Naive B cell (primary cell): ENCODE measurements around the gene DBN1. TPM values are rescaled to one million over a fixed set of nuclear protein-coding genes. Genes with fewer than 3 reads are reported as not detected.
A peak's percentile ranks its signal among the peaks of the same experiment; 100 is the strongest.
"Not testable (repeated sequence)": the region's sequence is repeated elsewhere in the genome, so short reads cannot be mapped to it uniquely, and the experiment has no call there.

Source experiments
- ATAC-seq, 2 donors: fragments of 150-1000 bp; cut with Tn5 transposase; 2 replicates each; pipeline ENCODE4 v1.10.0; 2021; ENCODE audit warnings: low read depth in 2 of 2, mild to moderate bottlenecking in 2 of 2, moderate library complexity in 2 of 2
- DNase-seq: peaks from one replicate; pipeline ENCODE4 v3.0.0; 2022
- H3K27ac Mint-ChIP-seq, 6 donors: one replicate each; pipeline ENCODE4 v1.8.0; 2020 to 2022; ENCODE audit warnings: mild to moderate bottlenecking in 6 of 6, mixed read lengths in 6 of 6, moderate library complexity in 5 of 6, inconsistent platforms in 2 of 6
- H3K27me3 Mint-ChIP-seq, 3 donors: one replicate each; pipeline ENCODE4 v1.8.0; 2021 to 2022; ENCODE audit warnings: mixed read lengths in 3 of 3, mild to moderate bottlenecking in 1 of 3
- H3K36me3 Mint-ChIP-seq, 2 donors: one replicate each; pipeline ENCODE4 v1.8.0; 2020 to 2022; ENCODE audit warnings: mixed read lengths in 2 of 2, inconsistent platforms in 1 of 2, mild to moderate bottlenecking in 1 of 2
- H3K4me1 Mint-ChIP-seq, 3 donors: one replicate each; pipeline ENCODE4 v1.8.0; 2020 to 2022; ENCODE audit warnings: mixed read lengths in 3 of 3, inconsistent platforms in 1 of 3, mild to moderate bottlenecking in 1 of 3, moderate library complexity in 1 of 3
- H3K4me3 Mint-ChIP-seq, 8 donors: one replicate each; pipeline ENCODE4 v1.8.0; 2020 to 2022; ENCODE audit warnings: mild to moderate bottlenecking in 8 of 8, mixed read lengths in 8 of 8, moderate library complexity in 8 of 8, inconsistent platforms in 2 of 8
- H3K9me3 Mint-ChIP-seq, 7 donors: one replicate each; pipeline ENCODE4 v1.8.0; 2020 to 2022; ENCODE audit warnings: mixed read lengths in 7 of 7, mild to moderate bottlenecking in 5 of 7, inconsistent platforms in 2 of 7, moderate library complexity in 1 of 7
- polyA plus RNA-seq, 6 donors: library from polyadenylated mRNA; unstranded; fragments of 300-500 nt; fragmentation: Illumina TruSeq; gene quantifications; one replicate each; pipeline ENCODE4 v1.2.3, GENCODE V29; 2021; ENCODE audit warnings: low read depth in 6 of 6

Gene DBN1
- polyA plus RNA-seq, 6 donors from 2014 or later, result 0.31 to 1.9 (median 0.65) TPM; not detected in 2

DNA sequence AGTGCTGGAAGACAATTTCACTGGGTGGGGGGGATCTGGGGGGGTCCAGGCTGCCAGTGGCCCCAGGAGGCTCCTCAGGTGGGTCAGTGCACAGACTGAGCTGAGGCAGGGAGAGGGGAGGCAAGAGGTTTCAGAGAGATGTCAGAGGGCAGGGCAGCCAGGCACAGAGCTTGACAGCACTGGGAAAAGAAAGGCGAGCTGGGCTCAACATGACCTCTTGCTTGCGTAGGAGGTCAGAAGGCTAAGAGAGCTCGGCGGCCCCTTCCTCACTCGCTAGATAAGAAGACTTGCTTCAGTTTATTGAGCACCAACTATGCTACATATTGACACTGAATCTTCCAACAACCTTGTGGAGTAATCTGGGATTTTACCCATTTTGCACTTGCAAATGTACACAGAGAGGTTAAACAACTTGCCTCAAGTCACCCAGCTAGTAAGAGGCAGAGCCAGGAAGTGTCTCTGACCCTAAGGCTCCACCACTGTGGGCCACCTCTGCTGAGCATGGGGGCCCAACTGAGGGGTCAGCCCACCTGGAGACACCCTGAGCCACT is 20.4 kb upstream of the DBN1 start:
- Mint-ChIP-seq H3K4me1 (peaks cover 42 to 50% (median 48%) of the 10 kb centered on the region in 3 donors), H3K9me3 (peaks cover 0 to 2% (median 0%) of the 10 kb centered on the region in 7 donors), H3K27ac (peak overlapping the region in 4 of 6 donors; percentile 56 to 81 (median 60)), H3K4me3 (peak overlapping the region in 2 of 8 donors; percentile 48 to 70), H3K27me3 (peaks cover 3 to 7% (median 4%) of the 10 kb centered on the region in 3 donors), H3K36me3 (peaks cover 0 to 7% of the 10 kb centered on the region in 2 donors)
- no peak for ATAC-seq
- no peak for DNase-seq

- peak overlapping the region in 4 of 6 donors; percentile 13 to 58 (median 36) for H3K27ac Mint-ChIP-seq
Measured at GRCh38 chr5:177492841-177493240, 19.4 kb upstream of the DBN1 start.

DNA sequence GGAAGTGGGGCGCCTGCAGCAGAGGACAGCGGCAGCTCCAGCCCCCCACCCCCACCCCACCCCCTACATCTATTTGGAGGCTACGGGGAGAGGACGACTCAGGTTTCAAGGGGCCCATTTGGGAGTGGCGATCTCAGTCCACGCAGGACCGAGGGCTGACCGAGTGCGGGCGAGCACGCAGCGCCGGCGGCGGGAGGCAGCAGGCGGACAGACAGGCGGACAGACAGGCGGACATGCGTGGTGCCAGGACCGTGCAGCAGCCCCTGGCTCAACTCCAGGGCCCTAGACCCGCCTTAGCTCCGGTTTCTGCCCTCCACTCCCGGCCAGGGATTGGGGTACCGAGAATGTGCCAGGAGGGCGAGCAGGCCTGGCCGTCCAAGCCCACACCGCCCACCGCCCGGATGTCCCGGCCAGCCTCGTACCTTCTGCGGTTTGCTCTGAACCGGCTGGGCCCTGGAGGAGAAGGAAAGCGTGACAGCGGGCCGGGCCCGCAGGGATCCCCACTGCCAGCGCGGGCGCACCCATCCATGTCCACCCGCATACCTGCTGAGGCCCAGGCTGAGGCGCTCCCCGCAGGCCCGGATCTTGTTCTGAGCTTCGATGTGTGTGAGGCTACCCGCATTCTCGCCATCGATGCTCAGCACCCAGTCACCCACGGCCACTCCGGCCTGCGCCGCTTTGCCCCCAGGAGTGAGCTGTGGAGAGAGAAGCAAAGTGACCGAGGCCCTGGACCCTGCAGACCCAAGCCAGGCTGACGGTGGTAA is 18.7 kb upstream of the DBN1 start:
- Mint-ChIP-seq H3K4me1 (peaks cover 30 to 37% (median 36%) of the 10 kb centered on the region in 3 donors), H3K36me3 (peaks cover 0 to 7% of the 10 kb centered on the region in 2 donors), H3K4me3 (no peak overlapping the region), H3K9me3 (peaks cover 0 to 2% (median 0%) of the 10 kb centered on the region in 7 donors), H3K27me3 (no peaks in the 10 kb centered on the region), H3K27ac (peak overlapping the region in 1 of 6 donors; percentile 30)
- DNase-seq, result no peak
- no peak for ATAC-seq

More at GRCh38 chr5:177492841-177493240, 19.4 kb upstream of the DBN1 start:
- H3K4me3 Mint-ChIP-seq, result no peak overlapping the region
- ATAC-seq, result no peak
- H3K4me1 Mint-ChIP-seq, result peaks cover 32 to 40% (median 39%) of the 10 kb centered on the region in 3 donors
- H3K36me3 Mint-ChIP-seq, result peaks cover 0 to 7% of the 10 kb centered on the region in 2 donors
- DNase-seq, result no peak
- H3K27me3 Mint-ChIP-seq, result no peaks in the 10 kb centered on the region
- peaks cover 0 to 2% (median 0%) of the 10 kb centered on the region in 7 donors for H3K9me3 Mint-ChIP-seq

DNA sequence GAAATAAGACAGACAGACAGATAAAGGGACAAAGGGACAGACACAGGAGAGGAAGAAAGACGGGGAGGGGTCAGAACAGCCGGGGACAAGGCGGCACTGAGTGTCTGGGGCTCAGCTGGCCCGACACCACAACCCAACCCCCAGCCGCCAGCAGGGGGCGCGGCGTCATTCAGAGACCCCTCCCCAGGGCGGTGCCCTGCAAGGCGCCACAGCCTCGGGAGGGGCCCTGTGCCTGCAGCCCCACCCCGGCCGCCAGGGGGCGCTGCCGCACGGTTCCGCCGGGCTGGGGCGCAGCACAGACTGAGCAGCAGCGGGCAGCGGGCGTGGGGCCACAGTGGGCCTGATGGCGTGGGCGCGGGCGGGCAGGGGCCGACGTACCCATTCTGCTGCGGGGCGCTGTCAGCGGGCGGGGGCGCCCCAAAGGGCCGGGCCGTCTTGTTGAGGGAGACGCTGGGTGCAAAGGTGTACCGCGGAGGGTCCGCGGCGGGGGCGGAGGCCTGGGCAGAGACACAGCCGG is 18.1 kb upstream of the DBN1 start:
- no peak for DNase-seq
- Mint-ChIP-seq H3K9me3 (peaks cover 0 to 2% (median 0%) of the 10 kb centered on the region in 7 donors), H3K27ac (no peak overlapping the region), H3K4me1 (peaks cover 29 to 37% (median 36%) of the 10 kb centered on the region in 3 donors), H3K4me3 (no peak overlapping the region), H3K36me3 (peaks cover 0 to 7% of the 10 kb centered on the region in 2 donors), H3K27me3 (no peaks in the 10 kb centered on the region)
- ATAC-seq, result peak in 1 of 2 donors; percentile 11

DNA sequence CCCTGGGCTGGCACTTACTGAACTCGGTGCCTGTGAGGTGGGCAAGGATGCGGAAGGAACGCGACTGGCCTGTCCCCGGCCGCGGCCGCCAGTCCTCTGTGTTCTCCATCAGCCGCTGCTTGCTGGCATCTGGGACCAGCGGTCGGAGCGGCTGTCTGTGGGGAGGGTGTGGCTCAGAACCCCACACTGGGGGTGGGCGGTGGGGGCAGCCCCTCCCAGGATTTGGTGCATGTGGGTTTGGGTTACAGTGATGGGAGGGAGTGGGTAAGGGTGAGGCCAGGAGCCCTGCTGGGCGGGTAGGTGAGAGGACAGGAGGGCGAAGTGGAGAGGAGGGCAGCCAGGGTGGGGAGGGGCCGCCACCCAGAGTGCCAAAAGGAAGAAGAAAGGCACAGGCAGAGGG is 17.6 kb upstream of the DBN1 start:
- ATAC-seq, result no peak
- H3K27ac Mint-ChIP-seq, result peak overlapping the region in 1 of 6 donors; percentile 66
- H3K9me3 Mint-ChIP-seq, result peaks cover 0 to 2% (median 0%) of the 10 kb centered on the region in 7 donors
- H3K4me1 Mint-ChIP-seq, result peaks cover 24 to 32% (median 31%) of the 10 kb centered on the region in 3 donors
- H3K27me3 Mint-ChIP-seq, result no peaks in the 10 kb centered on the region
- no peak overlapping the region for H3K4me3 Mint-ChIP-seq
- H3K36me3 Mint-ChIP-seq, result peaks cover 0 to 7% of the 10 kb centered on the region in 2 donors
- no peak for DNase-seq

DNA sequence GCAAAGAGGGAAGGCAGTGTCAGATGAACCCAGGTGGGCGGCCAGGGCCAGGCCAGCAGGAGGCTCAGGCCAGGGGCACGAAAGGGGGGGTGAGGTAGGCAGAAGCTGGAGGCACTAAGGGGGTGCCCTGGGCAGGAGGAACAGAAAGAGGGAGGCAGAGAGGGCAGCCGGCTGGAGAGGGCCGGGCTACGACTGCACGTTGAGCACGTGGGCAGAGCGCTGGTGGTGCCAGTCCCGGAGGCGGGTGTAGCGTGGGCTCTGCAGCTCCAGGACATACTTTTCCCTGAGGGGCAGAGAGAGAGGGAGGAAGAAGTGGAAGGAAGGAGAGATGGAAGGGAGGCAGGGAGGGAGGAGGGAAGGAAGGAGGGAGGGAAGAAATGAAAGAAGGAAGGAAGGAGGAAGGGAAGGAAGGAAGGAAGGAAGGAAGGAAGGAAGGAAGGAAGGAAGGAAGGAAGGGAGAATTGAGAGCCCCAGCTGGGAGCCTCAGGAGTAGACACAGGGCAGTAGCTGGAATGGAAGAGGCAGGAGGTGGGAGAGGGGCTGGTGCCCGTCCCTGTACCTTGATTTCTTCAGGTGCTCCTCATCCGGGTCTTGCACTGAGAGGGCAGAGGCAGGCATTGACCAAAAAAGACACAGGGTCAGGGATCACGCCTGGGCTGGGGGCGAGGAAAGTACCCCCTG is 17.0 kb upstream of the DBN1 start:
- DNase-seq, result no peak
- Mint-ChIP-seq H3K27me3 (no peaks in the 10 kb centered on the region), H3K4me3 (peak overlapping the region in 1 of 8 donors; percentile 16), H3K9me3 (peaks cover 0 to 2% (median 0%) of the 10 kb centered on the region in 7 donors), H3K27ac (peak overlapping the region in 4 of 6 donors; percentile 14 to 84 (median 48)), H3K36me3 (peaks cover 0 to 7% of the 10 kb centered on the region in 2 donors), H3K4me1 (peaks cover 20 to 30% (median 29%) of the 10 kb centered on the region in 3 donors)
- no peak for ATAC-seq

- Mint-ChIP-seq H3K27me3 (no peaks in the 10 kb centered on the region), H3K27ac (no peak overlapping the region), H3K9me3 (peaks cover 0 to 2% (median 0%) of the 10 kb centered on the region in 7 donors), H3K36me3 (peaks cover 0 to 7% of the 10 kb centered on the region in 2 donors), H3K4me1 (peaks cover 13 to 25% (median 22%) of the 10 kb centered on the region in 3 donors), H3K4me3 (no peak overlapping the region)
- ATAC-seq (no peak), DNase-seq (no peak)
Measured at GRCh38 chr5:177489119-177489716, 15.8 kb upstream of the DBN1 start.

- Mint-ChIP-seq H3K9me3 (no peaks in the 10 kb centered on the region), H3K27ac (no peak overlapping the region), H3K4me1 (peaks cover 5 to 16% (median 13%) of the 10 kb centered on the region in 3 donors), H3K27me3 (no peaks in the 10 kb centered on the region), H3K4me3 (no peak overlapping the region), H3K36me3 (peaks cover 0 to 5% of the 10 kb centered on the region in 2 donors)
- ATAC-seq, result no peak
- DNase-seq, result no peak
Measured at GRCh38 chr5:177487975-177488374, 14.5 kb upstream of the DBN1 start.

GRCh38 chr5:177487144-177487543 is 13.7 kb upstream of the DBN1 start:
- Mint-ChIP-seq H3K4me1 (peaks cover 2 to 11% (median 8%) of the 10 kb centered on the region in 3 donors), H3K27ac (peak overlapping the region in 1 of 6 donors; percentile 69), H3K9me3 (no peaks in the 10 kb centered on the region), H3K27me3 (no peaks in the 10 kb centered on the region), H3K36me3 (no peaks in the 10 kb centered on the region), H3K4me3 (no peak overlapping the region)
- ATAC-seq (no peak), DNase-seq (no peak)

- no peak for DNase-seq
- Mint-ChIP-seq H3K36me3 (no peaks in the 10 kb centered on the region), H3K27ac (peak overlapping the region in 1 of 6 donors; percentile 38), H3K9me3 (no peaks in the 10 kb centered on the region), H3K4me3 (no peak overlapping the region), H3K4me1 (peaks cover 1 to 10% (median 8%) of the 10 kb centered on the region in 3 donors), H3K27me3 (no peaks in the 10 kb centered on the region)
- no peak for ATAC-seq
Measured at GRCh38 chr5:177486256-177486655, 12.8 kb upstream of the DBN1 start.

DNA sequence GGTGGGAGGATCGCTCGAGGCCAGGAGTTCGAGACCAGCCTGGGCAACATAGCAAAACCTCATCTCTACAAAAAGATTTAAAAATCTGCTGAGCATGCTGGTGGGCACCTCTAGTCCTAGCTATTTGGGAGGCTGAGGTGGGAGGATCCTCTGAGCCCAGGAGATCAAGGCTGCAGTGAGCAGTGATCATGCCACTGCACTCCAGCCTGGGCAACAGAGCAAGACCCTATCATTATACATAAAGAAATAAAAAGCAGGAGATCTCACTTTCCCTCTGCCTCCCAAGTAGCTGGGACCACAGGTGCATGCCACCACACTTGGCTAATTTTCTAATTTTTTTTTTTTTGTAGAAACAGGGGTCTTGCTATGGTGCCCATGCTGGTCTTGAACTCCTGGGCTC is 12.3 kb upstream of the DBN1 start:
- not testable (repeated sequence) for H3K36me3 Mint-ChIP-seq, H3K9me3 Mint-ChIP-seq, H3K4me3 Mint-ChIP-seq, ATAC-seq, H3K27me3 Mint-ChIP-seq, DNase-seq, H3K4me1 Mint-ChIP-seq
- H3K27ac Mint-ChIP-seq, result peak overlapping the region in 1 of 6 donors; percentile 38

- H3K9me3 Mint-ChIP-seq, result no peaks in the 10 kb centered on the region
- peaks cover 2 to 6% (median 3%) of the 10 kb centered on the region in 3 donors for H3K4me1 Mint-ChIP-seq
- DNase-seq, result no peak
- ATAC-seq, result no peak
- no peak overlapping the region for H3K4me3 Mint-ChIP-seq
- H3K27me3 Mint-ChIP-seq, result no peaks in the 10 kb centered on the region
- H3K36me3 Mint-ChIP-seq, result no peaks in the 10 kb centered on the region
- no peak overlapping the region for H3K27ac Mint-ChIP-seq
Measured at GRCh38 chr5:177484902-177485549, 11.6 kb upstream of the DBN1 start.
